ENCODE measurements around the gene GSG1L2. TPM values are rescaled to one million over a fixed set of nuclear protein-coding genes. Genes with fewer than 3 reads are reported as not detected.

The GSG1L2 gene
- polyA plus RNA-seq, 2 of the 4 experiments (the other 2 are of a cell fraction) = not detected

DNA sequence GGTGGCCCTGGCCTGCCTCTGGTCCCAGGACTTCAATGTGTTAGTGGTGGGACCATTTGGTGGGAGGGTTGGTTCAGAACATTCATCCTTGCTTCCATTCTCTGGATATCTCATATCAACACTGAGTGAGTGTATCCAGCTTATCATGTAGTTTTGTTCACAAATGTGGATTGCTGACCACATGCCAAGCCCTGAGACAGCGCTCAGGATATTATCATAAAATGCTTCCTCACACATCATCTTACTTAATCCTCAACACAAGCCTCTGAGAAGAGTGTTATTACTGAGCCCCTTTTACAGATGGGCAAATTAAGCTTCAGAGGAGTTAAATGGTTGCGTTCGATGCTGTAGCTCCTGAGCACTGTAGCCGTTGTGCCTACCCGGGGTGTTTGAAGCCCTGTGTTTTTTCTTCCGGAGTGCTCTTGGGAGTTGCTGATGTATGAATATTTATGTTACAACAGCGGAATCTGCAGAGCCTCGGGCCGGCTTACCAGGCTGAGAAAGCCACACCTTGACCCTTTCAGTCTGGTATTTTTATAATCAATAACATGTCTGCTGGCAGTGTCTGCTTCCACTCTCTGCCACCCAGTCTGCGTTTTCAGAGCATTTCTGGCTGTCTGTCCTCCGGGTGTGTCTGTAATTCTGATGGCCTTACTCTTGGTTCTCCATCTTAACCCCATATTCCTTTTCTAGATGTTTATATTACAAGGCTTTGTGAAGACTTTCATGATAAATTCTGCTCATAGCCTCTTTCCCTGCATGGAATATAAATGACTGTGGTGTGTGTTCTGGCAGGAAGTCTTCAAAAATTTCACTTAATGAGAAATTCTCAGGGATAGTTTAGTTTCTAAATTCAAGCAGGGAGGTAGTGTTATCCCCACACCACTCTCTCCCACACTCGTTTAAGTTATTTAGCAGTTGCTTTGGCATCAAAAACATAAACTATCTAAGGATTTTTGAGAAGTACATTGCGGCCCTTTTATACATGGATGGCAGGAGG lies 6.7 kb upstream of the GSG1L2 start:
- Histone ChIP-seq H3K4me2 (0 out of 3 replicates have a peak overlapping the region, but pooled peaks have one; percentile 3), H3K4me1 (peaks cover 28% of the 10 kb centered on the region), H3K4me3 (no peak overlapping the region), H3K9me3 (peaks cover 1% of the 10 kb centered on the region; the same call in 2 of the 3 replicates), H3K27ac (peak overlapping the region; percentile 72 to 97)
- 74% methylated on average over 13 of the region's 13 CpGs for WGBS (ENCODE audit: missing lambda C conversion rate)
- no peak for TF ChIP-seq RCOR1 (IDR thresholded peaks at IDR 0.05; ENCODE audit: low read depth, low read length)
- no peak for TF ChIP-seq JUNB (IDR thresholded peaks at IDR 0.05)
- no peak for TF ChIP-seq HOXA7 (CRISPR knock-in tag; IDR thresholded peaks at IDR 0.05)
- no peak for TF ChIP-seq HDAC2 (IDR thresholded peaks at IDR 0.05)
- TF ChIP-seq, protein P1, sequence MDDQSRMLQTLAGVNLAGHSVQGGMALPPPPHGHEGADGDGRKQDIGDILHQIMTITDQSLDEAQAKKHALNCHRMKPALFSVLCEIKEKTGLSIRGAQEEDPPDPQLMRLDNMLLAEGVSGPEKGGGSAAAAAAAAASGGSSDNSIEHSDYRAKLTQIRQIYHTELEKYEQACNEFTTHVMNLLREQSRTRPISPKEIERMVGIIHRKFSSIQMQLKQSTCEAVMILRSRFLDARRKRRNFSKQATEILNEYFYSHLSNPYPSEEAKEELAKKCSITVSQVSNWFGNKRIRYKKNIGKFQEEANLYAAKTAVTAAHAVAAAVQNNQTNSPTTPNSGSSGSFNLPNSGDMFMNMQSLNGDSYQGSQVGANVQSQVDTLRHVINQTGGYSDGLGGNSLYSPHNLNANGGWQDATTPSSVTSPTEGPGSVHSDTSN (IDR thresholded peaks at IDR 0.05) = no peak
- TF ChIP-seq, protein P2, sequence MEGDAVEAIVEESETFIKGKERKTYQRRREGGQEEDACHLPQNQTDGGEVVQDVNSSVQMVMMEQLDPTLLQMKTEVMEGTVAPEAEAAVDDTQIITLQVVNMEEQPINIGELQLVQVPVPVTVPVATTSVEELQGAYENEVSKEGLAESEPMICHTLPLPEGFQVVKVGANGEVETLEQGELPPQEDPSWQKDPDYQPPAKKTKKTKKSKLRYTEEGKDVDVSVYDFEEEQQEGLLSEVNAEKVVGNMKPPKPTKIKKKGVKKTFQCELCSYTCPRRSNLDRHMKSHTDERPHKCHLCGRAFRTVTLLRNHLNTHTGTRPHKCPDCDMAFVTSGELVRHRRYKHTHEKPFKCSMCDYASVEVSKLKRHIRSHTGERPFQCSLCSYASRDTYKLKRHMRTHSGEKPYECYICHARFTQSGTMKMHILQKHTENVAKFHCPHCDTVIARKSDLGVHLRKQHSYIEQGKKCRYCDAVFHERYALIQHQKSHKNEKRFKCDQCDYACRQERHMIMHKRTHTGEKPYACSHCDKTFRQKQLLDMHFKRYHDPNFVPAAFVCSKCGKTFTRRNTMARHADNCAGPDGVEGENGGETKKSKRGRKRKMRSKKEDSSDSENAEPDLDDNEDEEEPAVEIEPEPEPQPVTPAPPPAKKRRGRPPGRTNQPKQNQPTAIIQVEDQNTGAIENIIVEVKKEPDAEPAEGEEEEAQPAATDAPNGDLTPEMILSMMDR (IDR thresholded peaks at IDR 0.05) = no peak
- TF ChIP-seq, protein P3, sequence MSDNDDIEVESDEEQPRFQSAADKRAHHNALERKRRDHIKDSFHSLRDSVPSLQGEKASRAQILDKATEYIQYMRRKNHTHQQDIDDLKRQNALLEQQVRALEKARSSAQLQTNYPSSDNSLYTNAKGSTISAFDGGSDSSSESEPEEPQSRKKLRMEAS (IDR thresholded peaks at IDR 0.05) = no peak
- TF ChIP-seq, protein P4, sequence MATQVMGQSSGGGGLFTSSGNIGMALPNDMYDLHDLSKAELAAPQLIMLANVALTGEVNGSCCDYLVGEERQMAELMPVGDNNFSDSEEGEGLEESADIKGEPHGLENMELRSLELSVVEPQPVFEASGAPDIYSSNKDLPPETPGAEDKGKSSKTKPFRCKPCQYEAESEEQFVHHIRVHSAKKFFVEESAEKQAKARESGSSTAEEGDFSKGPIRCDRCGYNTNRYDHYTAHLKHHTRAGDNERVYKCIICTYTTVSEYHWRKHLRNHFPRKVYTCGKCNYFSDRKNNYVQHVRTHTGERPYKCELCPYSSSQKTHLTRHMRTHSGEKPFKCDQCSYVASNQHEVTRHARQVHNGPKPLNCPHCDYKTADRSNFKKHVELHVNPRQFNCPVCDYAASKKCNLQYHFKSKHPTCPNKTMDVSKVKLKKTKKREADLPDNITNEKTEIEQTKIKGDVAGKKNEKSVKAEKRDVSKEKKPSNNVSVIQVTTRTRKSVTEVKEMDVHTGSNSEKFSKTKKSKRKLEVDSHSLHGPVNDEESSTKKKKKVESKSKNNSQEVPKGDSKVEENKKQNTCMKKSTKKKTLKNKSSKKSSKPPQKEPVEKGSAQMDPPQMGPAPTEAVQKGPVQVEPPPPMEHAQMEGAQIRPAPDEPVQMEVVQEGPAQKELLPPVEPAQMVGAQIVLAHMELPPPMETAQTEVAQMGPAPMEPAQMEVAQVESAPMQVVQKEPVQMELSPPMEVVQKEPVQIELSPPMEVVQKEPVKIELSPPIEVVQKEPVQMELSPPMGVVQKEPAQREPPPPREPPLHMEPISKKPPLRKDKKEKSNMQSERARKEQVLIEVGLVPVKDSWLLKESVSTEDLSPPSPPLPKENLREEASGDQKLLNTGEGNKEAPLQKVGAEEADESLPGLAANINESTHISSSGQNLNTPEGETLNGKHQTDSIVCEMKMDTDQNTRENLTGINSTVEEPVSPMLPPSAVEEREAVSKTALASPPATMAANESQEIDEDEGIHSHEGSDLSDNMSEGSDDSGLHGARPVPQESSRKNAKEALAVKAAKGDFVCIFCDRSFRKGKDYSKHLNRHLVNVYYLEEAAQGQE (IDR thresholded peaks at IDR 0.05) = no peak
- TF ChIP-seq RFX5 (IDR thresholded peaks at IDR 0.05) = no peak
- no peak for TF ChIP-seq POLR2A (IDR thresholded peaks at IDR 0.05; ENCODE audit: low read length)
- no peak for TF ChIP-seq NFE2L2 (conservative IDR thresholded peaks at IDR 0.05; ENCODE audit: low read length)
- no peak for TF ChIP-seq RNF2 (IDR thresholded peaks at IDR 0.05; ENCODE audit: borderline replicate concordance, low read depth)
- TF ChIP-seq ZFP36 (IDR thresholded peaks at IDR 0.05; ENCODE audit: borderline replicate concordance, partially characterized antibody) = no peak
- no peak for TF ChIP-seq TP53 (CRISPR knock-in tag; IDR thresholded peaks at IDR 0.05)
- no peak for TF ChIP-seq POLR2AphosphoS2 (conservative IDR thresholded peaks at IDR 0.05; ENCODE audit: low read length)
- TF ChIP-seq FOXS1 (CRISPR knock-in tag; IDR thresholded peaks at IDR 0.05) = no peak
- TF ChIP-seq HES2 (IDR thresholded peaks at IDR 0.05) = no peak
- TF ChIP-seq E2F6 (IDR thresholded peaks at IDR 0.05; ENCODE audit: borderline replicate concordance, low read depth) = no peak
- peak in 1 of 2 experiments; percentile 11; a peak in 2 of 6 replicates for ATAC-seq
- FAIRE-seq = peak; percentile 61
- DNase-seq (ENCODE audit: low read depth in 1 of 2, low spot score in 1 of 2) = no peak
- ChIA-PET CTCF (interaction anchor here (1.5 to 2.1 kb wide), 3 partner anchors 9 to 100 kb away, joined by 4 to 5 read pairs (median 4); no protein-coding TSS in a partner anchor), POLR2A (no interaction called here)

Measured in A549 (cell line).